OCI-LY1 (cell line): Measurements from ENCODE around the gene ARHGAP18.

Experiments used
- H2AFZ ChIP-seq: fragments of 200-600 bp; sonication (generic), shearing (Covaris generic); 2 replicates; pipeline ENCODE4 v1.6.0; 2014; ENCODE audit warnings: antibody characterized with exemption, mild to moderate bottlenecking, low read length
- H3F3A ChIP-seq: fragments of 200-600 bp; sonication (generic), shearing (Covaris generic); 2 replicates; pipeline ENCODE4 v1.6.0; 2014; ENCODE audit warnings: mild to moderate bottlenecking, antibody characterized with exemption, low read length, moderate library complexity; ENCODE audit not compliant: insufficient read depth
- H3K27ac ChIP-seq: fragments of 200-600 bp; sonication (generic); 2 replicates; pipeline ENCODE4 v1.5.1; 2014; ENCODE audit warnings: low read length, mixed run types, mild to moderate bottlenecking, low read depth; ENCODE audit not compliant: poor library complexity, severe bottlenecking
- H3K27me3 ChIP-seq: fragments of 200-600 bp; sonication (generic); 2 replicates; pipeline ENCODE4 v1.6.0; 2014; ENCODE audit warnings: antibody characterized with exemption, mild to moderate bottlenecking, low read length, moderate library complexity; ENCODE audit not compliant: insufficient read depth
- H3K36me3 ChIP-seq: fragments of 200-600 bp; sonication (generic); 2 replicates; pipeline ENCODE4 v1.6.1; 2014; ENCODE audit warnings: mild to moderate bottlenecking, antibody characterized with exemption, low read length, moderate library complexity, mixed read lengths; ENCODE audit not compliant: insufficient read depth
- H3K4me1 ChIP-seq: fragments of 200-600 bp; sonication (generic); 2 replicates; pipeline ENCODE4 v1.5.1; 2014; ENCODE audit warnings: mild to moderate bottlenecking, low read length, moderate library complexity; ENCODE audit not compliant: insufficient read depth, severe bottlenecking
- H3K4me2 ChIP-seq: fragments of 200-600 bp; sonication (generic), shearing (Covaris generic); 2 replicates; pipeline ENCODE4 v1.6.1; 2014; ENCODE audit warnings: low read length
- H3K4me3 ChIP-seq: fragments of 200-600 bp; sonication (generic); 2 replicates; pipeline ENCODE4 v1.5.1; 2014; ENCODE audit warnings: low read length, low read depth, mild to moderate bottlenecking, mixed read lengths; ENCODE audit not compliant: poor library complexity, severe bottlenecking
- H3K79me2 ChIP-seq: fragments of 200-600 bp; shearing (Covaris generic); 2 replicates; pipeline ENCODE4 v1.6.1; 2016; ENCODE audit warnings: mixed run types, low read length, mixed read lengths; ENCODE audit not compliant: insufficient read depth
- H3K9ac ChIP-seq: fragments of 200-600 bp; sonication (generic), shearing (Covaris generic); 2 replicates; pipeline ENCODE4 v1.6.1; 2014; ENCODE audit warnings: mild to moderate bottlenecking, low read length, mixed read lengths
- H3K9me2 ChIP-seq: fragments of 200-600 bp; sonication (generic), shearing (Covaris generic); 2 replicates; pipeline ENCODE4 v1.6.1; 2014; ENCODE audit warnings: low read depth, mild to moderate bottlenecking, low read length, mixed read lengths
- H3K9me3 ChIP-seq: fragments of 200-600 bp; shearing (Covaris generic); 2 replicates; pipeline ENCODE4 v1.6.1; 2014; ENCODE audit warnings: low read length, mixed read lengths
- H4K20me1 ChIP-seq: fragments of 200-600 bp; sonication (generic), shearing (Covaris generic); 2 replicates; pipeline ENCODE4 v1.6.0; 2016; ENCODE audit warnings: mild to moderate bottlenecking, low read length; ENCODE audit not compliant: insufficient read depth
- EZH2 ChIP-seq: fragments of 200-600 bp; sonication (generic), shearing (Covaris generic); IDR thresholded peaks from 2 replicates; pipeline ENCODE4 v1.8.0; 2017; ENCODE audit warnings: borderline replicate concordance, mixed run types, mild to moderate bottlenecking, antibody characterized with exemption, low read length, moderate library complexity, mixed read lengths
- TF ChIP-seq, protein P1 (sequence below): fragments of 200-600 bp; sonication (generic), shearing (Covaris generic); IDR thresholded peaks from 2 replicates; pipeline ENCODE4 v1.5.1; 2017; ENCODE audit warnings: mild to moderate bottlenecking, antibody characterized with exemption, low read length, moderate library complexity, mixed read lengths

ARHGAP18 gene

DNA sequence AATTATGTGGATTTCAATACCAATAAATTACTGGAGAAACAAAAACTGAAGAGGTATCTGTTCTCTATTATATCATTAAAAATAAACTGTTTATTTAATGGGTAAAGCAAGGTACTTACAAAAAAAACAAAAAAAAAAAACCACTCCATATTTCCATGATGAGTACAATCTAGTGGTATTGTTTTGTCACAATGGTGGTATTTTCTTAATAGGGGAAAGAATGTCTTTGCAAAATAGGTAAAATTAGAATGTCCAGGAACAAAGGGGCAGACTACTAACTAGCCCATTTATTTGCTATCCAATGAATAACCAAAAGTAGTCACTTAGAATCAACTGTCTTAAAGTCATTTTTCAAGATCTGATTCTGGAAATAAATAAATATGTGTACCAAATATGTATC is 92.0 kb downstream of the ARHGAP18 start:
- H4K20me1 ChIP-seq = no peaks in the 10 kb centered on the region
- TF ChIP-seq, protein P1, sequence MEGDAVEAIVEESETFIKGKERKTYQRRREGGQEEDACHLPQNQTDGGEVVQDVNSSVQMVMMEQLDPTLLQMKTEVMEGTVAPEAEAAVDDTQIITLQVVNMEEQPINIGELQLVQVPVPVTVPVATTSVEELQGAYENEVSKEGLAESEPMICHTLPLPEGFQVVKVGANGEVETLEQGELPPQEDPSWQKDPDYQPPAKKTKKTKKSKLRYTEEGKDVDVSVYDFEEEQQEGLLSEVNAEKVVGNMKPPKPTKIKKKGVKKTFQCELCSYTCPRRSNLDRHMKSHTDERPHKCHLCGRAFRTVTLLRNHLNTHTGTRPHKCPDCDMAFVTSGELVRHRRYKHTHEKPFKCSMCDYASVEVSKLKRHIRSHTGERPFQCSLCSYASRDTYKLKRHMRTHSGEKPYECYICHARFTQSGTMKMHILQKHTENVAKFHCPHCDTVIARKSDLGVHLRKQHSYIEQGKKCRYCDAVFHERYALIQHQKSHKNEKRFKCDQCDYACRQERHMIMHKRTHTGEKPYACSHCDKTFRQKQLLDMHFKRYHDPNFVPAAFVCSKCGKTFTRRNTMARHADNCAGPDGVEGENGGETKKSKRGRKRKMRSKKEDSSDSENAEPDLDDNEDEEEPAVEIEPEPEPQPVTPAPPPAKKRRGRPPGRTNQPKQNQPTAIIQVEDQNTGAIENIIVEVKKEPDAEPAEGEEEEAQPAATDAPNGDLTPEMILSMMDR = no peak
- no peak for TF ChIP-seq EZH2
- no peak overlapping the region for H3K27ac ChIP-seq

DNA sequence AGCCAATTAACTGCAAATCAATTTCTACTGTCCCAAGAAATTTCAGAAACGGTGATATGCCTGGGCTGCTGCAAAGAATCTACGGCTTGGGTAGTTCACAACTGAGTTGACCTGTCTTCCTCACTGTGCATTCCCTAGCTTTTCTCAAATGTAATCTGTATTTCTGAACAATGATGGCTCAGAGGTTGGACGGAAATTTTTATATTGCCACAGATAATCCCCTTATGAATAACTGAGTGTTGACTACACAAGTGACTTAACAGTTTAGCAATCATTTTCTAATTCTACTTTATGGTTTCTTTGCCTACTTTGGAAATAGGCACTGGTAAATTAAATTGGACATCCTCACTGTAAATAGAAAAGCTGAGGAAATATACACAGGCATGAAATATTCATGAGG is 94.5 kb downstream of the ARHGAP18 start:
- Histone ChIP-seq H3K9me2 (no peaks in the 10 kb centered on the region), H3K4me3 (no peak overlapping the region), H3K27ac (no peak overlapping the region), H3F3A (no peaks in the 10 kb centered on the region), H4K20me1 (no peaks in the 10 kb centered on the region), H3K4me2 (no peak overlapping the region), H3K9me3 (no peaks in the 10 kb centered on the region), H2AFZ (no peak overlapping the region), H3K9ac (no peak overlapping the region), H3K36me3 (no peaks in the 10 kb centered on the region), H3K27me3 (no peaks in the 10 kb centered on the region), H3K79me2 (no peaks in the 10 kb centered on the region), H3K4me1 (no peaks in the 10 kb centered on the region)
- TF ChIP-seq, protein P1 = no peak
- TF ChIP-seq EZH2 = no peak

More for the DNA sequence above, 92.0 kb downstream of the ARHGAP18 start:
- Histone ChIP-seq H3K4me3 (no peak overlapping the region), H3K9me2 (no peaks in the 10 kb centered on the region), H3K79me2 (no peaks in the 10 kb centered on the region), H3K27me3 (no peaks in the 10 kb centered on the region), H3F3A (no peaks in the 10 kb centered on the region), H3K4me2 (no peak overlapping the region), H2AFZ (no peak overlapping the region), H3K4me1 (no peaks in the 10 kb centered on the region), H3K36me3 (no peaks in the 10 kb centered on the region), H3K9me3 (no peaks in the 10 kb centered on the region), H3K9ac (no peak overlapping the region)

DNA sequence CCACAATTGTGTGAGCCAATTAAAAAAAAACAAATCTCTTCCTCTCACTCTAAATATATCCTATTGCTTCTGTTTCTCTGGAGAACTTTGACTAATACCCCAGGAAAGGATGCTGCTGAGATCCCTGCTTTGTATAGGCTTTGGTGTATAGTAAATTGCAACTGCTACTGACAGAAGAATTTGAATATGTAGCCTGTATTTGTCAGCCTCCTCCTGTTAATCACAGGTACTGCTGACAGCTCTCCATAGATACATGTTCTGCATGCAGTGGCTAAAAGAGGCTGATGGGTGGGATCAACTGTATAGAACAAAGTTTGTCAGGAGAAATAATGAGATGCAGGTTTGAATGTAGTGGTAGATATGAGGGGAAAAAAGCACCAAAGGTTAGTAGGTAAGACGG is 95.0 kb downstream of the ARHGAP18 start:
- H3K9me3 ChIP-seq = no peaks in the 10 kb centered on the region
- H2AFZ ChIP-seq = no peak overlapping the region
- H3F3A ChIP-seq = no peaks in the 10 kb centered on the region
- H3K4me3 ChIP-seq = no peak overlapping the region
- H3K79me2 ChIP-seq = no peaks in the 10 kb centered on the region
- H3K4me1 ChIP-seq = no peaks in the 10 kb centered on the region
- H3K36me3 ChIP-seq = no peaks in the 10 kb centered on the region
- no peaks in the 10 kb centered on the region for H4K20me1 ChIP-seq
- H3K27me3 ChIP-seq = no peaks in the 10 kb centered on the region
- no peaks in the 10 kb centered on the region for H3K9me2 ChIP-seq
- TF ChIP-seq, protein P1 = no peak
- no peak for TF ChIP-seq EZH2
- H3K9ac ChIP-seq = no peak overlapping the region
- H3K4me2 ChIP-seq = no peak overlapping the region
- no peak overlapping the region for H3K27ac ChIP-seq
